Astrocyte of the cerebellum (primary cell): ENCODE results near the gene PWWP2B.

ENCODE experiments used
- DNase-seq: peaks from one replicate; pipeline ENCODE4 v3.0.0-alpha.2; 2011; ENCODE audit warnings: low read depth
- H3K4me3 ChIP-seq: 2 replicates; pipeline ENCODE4 v1.5.1; 2011; ENCODE audit warnings: mild to moderate bottlenecking, low read depth, low read length, moderate library complexity
- CTCF ChIP-seq: IDR thresholded peaks from 2 replicates; pipeline ENCODE4 v1.5.1; 2012; ENCODE audit warnings: low read length, low read depth, moderate library complexity, mild to moderate bottlenecking; ENCODE audit errors: missing control alignments
- in situ Hi-C: cut with HindIII; loops from 2 replicates; pipeline ENCODE4 v1.10.0; 2017; ENCODE audit warnings: low sequenced_read_pairs

Gene PWWP2B

GRCh38 chr10:132368881-132369635 is 27.9 kb upstream of the PWWP2B start:
- in situ Hi-C loops: no loop called here
- H3K4me3 ChIP-seq: no peak overlapping the region
- no peak for DNase-seq
- no peak for TF ChIP-seq CTCF

DNA sequence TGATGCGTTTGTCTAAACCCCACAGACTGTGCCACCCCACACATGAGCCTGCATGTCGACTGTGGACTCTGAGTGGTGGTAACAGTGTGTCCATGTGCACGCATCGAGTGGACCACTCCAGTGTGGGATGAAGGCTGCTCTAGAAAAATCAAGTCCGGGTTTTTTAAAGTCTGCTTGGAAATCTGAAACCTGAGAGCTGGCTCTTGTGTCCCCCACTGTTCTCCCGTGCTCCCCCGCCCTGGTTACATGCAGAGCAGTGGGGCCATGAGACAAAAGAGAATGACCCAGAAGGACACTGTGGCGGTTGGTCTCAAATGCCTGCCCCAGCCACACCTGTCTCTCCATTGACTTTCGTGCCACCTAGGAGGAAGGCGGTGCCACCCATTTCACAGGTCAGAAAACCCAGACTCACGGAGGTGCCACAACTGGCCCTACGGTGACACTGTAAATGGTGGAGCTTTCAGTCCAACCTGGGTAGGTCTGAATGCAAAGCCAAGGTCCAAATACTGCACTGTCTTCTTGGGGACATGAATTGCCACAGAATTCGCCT is 27.3 kb upstream of the PWWP2B start:
- H3K4me3 ChIP-seq: no peak overlapping the region
- DNase-seq: no peak
- in situ Hi-C loops: no loop called here
- TF ChIP-seq CTCF: no peak

GRCh38 chr10:132370426-132371340 is 26.3 kb upstream of the PWWP2B start:
- DNase-seq: no peak
- in situ Hi-C loops: no loop called here
- no peak overlapping the region for H3K4me3 ChIP-seq
- no peak for TF ChIP-seq CTCF

GRCh38 chr10:132371641-132372081 is 25.3 kb upstream of the PWWP2B start:
- no peak for DNase-seq
- in situ Hi-C loops: no loop called here
- TF ChIP-seq CTCF: peak; percentile 43
- no peak overlapping the region for H3K4me3 ChIP-seq

GRCh38 chr10:132372516-132373095 is 24.4 kb upstream of the PWWP2B start:
- TF ChIP-seq CTCF: no peak
- in situ Hi-C loops: no loop called here
- no peak overlapping the region for H3K4me3 ChIP-seq
- no peak for DNase-seq
